NCI-H2227 (cell line): ENCODE results near the gene GPR171.
"Not testable (repeated sequence)": the region's sequence is repeated elsewhere in the genome, so short reads cannot be mapped to it uniquely, and the experiment has no call there.

Experiments used
- DNase-seq: peaks from one replicate; lab custom pipeline; 2025; ENCODE audit not compliant: unreplicated experiment; lab: John Stamatoyannopoulos, UW

GPR171 gene

GRCh38 chr3:151178208-151178845 is 24.7 kb downstream of the GPR171 start:
- DNase-seq, result no peak

- DNase-seq, result no peak
Observed at GRCh38 chr3:151175952-151176351, 27.1 kb downstream of the GPR171 start.

GRCh38 chr3:151174351-151174750 is 28.7 kb downstream of the GPR171 start:
- DNase-seq, result no peak

GRCh38 chr3:151171145-151171757 is 31.8 kb downstream of the GPR171 start:
- no peak for DNase-seq

- not testable (repeated sequence) for DNase-seq
Observed at GRCh38 chr3:151169948-151170679, 32.9 kb downstream of the GPR171 start.

- DNase-seq, result no peak
Observed at GRCh38 chr3:151169262-151169947, 33.6 kb downstream of the GPR171 start.

- DNase-seq, result peak; percentile 69
Observed at GRCh38 chr3:151168269-151169094, 34.5 kb downstream of the GPR171 start.

- no peak for DNase-seq
Observed at GRCh38 chr3:151166161-151166560, 36.9 kb downstream of the GPR171 start.

GRCh38 chr3:151165226-151165625 is 37.8 kb downstream of the GPR171 start:
- DNase-seq, result no peak

GRCh38 chr3:151159806-151160205 is 43.2 kb downstream of the GPR171 start:
- no peak for DNase-seq

GRCh38 chr3:151156618-151157216 is 46.3 kb downstream of the GPR171 start:
- DNase-seq, result peak; percentile 57

- DNase-seq, result no peak
Observed at GRCh38 chr3:151155409-151156128, 47.4 kb downstream of the GPR171 start.

GRCh38 chr3:151154566-151154965 is 48.5 kb downstream of the GPR171 start:
- no peak for DNase-seq

- DNase-seq, result no peak
Observed at GRCh38 chr3:151152455-151153079, 50.4 kb downstream of the GPR171 start.
